ENCODE data around the gene LSP1.
A peak's percentile ranks its signal among the peaks of the same experiment; 100 is the strongest.

The LSP1 gene

DNA sequence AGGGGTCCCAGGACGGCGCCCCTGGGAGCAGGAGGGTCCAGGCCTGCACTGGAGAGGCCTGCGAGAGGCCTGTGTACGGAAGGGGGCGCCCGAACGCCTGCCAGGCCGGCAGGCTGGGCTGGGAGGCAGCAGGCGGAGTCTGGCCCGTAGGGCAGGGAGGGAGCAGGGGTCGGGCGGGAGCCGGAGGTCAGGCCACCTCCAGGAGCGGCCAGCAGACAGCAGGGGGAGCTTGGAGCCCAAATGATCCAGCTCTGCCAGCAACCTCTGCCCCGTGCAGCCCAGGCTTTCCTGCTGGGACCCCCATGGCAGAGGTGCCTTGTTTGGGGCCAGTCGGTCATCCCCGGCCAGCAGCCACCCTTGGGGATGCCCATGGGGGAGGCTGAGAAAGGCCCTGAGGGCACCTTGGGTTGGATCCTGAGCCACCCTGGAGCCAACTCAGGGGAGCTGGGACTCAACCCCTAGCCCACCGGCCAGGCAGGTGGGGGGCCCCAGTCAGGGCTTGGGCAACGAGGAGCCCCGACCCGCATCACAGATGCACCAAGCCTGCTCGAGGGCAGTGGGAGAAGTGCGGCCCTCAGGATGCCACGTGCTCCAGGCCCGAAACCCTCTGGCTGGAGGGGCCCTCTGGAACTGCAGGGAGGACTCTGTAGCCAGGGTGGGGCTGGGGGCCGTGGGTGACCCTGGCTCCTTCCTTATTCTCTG, 27.7 kb upstream of the LSP1 start:
- no peak for DNase-seq (ENCODE audit: low spot score)

DNA sequence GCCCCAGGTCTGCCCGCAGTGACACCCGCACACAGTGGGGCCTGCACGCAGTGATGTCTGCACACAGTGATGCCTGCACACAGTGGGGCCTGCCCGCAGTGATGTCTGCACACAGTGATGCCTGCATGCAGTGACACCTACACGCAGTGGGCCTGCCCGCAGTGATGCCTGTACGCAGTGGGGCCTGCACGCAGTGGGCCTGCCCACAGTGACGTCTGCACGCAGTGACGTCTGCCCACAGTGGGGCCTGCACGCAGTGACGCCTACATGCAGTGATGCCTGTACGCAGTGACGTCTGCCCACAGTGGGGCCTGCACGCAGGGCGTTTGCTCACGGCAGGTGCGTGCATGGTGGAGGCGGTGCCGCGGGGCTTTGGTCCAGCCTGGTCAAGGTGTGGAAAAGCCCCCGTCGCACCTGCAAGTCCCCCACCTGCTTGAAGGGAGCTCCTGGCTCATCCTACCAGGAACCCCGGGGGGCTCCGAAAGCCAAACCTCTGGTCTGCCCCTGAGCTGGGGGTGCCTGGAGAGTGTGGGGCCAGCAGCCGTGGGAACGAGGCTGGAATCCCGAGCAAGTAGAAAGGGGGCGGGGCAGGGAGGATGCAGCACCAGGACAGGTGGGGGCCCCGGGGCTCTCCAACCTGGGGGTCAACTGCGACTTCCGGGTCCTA, 27.0 kb upstream of the LSP1 start:
- DNase-seq (ENCODE audit: low spot score), result no peak

DNA sequence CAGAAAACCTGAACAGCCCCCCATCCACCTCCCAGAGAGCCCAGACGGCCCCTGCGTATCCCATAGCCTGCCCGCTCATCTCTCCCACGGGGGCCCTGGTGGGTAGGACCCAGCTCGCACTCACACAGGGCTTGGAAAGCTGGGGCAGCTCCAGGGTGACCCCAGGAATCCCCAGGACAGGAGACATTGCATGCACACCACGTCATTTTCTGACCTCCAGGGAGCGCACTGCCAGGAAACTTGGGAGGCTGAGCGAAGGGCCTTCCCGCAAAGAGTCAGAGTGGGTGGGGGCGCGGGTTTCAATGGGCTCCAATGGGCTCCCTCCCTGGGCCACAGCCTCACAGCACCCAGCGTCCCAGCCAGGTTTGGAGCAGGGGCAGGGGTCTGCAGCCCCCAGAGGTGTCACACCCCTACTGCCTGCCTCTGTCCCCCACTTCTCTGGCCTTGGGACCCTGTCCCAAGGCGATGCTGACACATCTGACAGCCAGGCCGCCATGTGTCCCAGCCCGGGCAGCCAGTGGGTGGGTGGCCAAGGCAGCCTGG, 26.3 kb upstream of the LSP1 start:
- no peak for DNase-seq (ENCODE audit: low spot score)

- peak; percentile 80 for DNase-seq (ENCODE audit: low spot score)
Observed at GRCh38 chr11:1827095-1827813, 25.6 kb upstream of the LSP1 start.

GRCh38 chr11:1827931-1828330, 25.0 kb upstream of the LSP1 start:
- DNase-seq (ENCODE audit: low spot score), result no peak

- DNase-seq (ENCODE audit: low spot score), result no peak
Observed at GRCh38 chr11:1828542-1828941, 24.3 kb upstream of the LSP1 start.

DNA sequence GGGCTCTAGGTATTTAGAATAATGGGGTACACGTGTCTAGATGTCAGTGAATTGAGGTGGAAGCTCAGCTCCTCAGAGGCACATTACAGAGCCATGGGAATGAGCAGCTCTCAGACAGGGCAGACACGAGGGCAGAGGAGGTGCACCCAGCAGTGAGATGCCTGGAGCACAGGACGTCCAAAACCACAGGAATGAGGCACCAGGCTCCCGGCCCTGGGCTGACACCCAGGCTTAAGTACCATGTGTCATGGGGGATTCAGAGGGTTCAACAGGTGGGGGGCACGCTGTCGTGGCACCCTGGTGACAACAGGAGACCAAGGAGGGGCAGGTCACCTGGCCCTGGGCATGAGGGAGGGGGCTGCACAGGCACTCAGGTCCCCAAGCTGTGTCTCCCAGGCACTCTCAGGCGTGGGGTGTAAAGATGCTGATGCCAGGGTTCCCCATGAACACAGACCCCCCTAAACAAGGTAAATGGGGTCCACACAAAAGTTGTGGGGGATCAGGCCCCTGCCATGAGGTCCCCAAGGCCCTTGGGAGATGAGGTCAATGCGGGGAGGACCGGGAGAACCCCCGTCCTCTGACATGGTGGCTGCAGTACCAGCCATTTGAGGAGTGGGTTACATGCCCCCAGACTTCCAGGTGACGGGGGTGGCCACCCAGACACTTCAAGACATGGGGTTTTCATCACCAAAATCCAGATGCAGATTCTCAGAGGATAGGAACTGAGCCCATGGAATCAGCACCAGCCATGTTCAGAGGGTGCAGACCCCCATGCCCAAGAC, 23.7 kb upstream of the LSP1 start:
- DNase-seq (ENCODE audit: low spot score), result no peak

- DNase-seq (ENCODE audit: low spot score), result no peak
Observed at GRCh38 chr11:1830004-1830321, 22.9 kb upstream of the LSP1 start.

DNA sequence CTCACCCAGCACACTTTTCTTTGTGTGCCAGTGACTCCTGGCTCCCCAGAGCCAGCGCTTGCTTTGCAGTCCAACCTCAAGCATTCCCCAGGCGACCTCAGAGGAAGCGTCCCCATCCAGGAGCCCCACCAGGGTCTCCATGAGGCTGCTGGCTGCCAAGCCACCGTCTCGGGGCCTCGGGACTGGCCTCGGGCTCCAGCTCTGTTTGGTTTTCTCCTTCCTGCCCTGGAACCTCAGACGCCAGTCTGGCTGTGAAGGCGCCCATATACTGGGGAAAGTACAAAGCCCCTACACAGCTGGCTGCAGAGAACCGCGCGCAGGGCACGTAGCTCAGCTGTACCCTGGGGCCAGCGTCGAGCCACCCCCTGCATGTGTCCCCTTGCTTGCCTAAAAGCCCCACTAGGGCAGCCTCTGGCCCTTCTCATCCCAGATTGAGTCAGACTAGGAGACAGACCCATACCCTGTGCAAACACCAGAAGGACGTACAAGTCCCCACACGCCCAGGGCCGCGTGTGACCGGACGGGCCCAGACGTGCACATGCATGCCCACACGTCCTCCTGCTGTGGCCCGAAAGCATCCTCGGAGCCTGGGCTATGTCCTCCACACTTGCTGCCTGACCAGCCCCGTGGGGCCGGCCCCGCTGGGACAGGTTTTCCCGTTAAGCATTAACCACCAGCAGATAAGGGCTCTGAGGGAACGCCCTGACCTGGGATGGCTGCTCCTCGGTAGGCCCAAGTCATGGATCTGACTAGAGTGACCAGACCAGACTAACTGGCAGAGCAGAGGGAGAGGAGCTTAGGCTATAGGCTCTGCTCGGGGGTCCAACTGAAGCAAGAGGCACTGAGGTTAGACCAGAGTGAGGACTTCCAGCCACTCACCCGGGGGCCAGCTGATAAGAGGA, 22.3 kb upstream of the LSP1 start:
- DNase-seq (ENCODE audit: low spot score), result no peak

- DNase-seq (ENCODE audit: low spot score), result no peak
Observed at GRCh38 chr11:1831338-1832210, 21.3 kb upstream of the LSP1 start.

DNA sequence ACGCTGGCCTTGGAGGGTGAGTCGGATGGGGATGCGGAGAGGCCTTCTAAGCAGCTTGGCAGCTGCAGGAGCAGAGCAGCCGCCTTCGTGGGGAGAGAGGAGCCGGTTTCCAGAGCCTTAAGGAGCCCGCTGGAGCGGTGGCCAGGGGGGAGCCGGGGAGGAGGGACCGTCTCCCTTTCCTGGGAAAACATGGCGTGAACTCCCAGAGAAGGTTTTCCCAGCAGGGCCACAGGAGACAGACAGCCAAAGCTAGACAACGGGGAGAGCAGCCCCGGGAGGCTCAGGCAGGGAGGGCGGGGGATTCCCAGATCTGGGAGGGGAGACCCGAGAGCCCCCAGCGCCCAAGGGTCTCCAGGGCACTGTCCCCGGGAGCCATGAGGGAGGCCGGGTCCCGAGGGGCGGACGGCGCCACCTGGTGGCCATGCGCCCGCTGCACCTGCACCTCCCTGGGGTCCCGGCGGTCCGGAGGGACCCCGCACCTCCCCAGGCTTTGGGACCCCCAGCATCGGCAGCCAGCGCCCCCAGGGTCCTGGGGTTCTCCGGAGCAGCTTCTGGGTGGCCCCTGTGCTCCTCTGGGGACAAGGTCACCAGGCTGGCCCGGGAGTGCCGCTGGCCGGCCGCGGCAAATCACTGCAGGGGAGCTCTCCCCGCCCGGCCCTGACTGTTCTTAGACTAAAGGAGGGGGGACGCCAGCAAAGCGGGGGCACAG, 20.5 kb upstream of the LSP1 start:
- peak; percentile 40 for DNase-seq (ENCODE audit: low spot score)

GRCh38 chr11:1832920-1833295, 20.0 kb upstream of the LSP1 start:
- no peak for DNase-seq (ENCODE audit: low spot score)

- no peak for DNase-seq (ENCODE audit: low spot score)
Observed at GRCh38 chr11:1834062-1834610, 18.7 kb upstream of the LSP1 start.

DNA sequence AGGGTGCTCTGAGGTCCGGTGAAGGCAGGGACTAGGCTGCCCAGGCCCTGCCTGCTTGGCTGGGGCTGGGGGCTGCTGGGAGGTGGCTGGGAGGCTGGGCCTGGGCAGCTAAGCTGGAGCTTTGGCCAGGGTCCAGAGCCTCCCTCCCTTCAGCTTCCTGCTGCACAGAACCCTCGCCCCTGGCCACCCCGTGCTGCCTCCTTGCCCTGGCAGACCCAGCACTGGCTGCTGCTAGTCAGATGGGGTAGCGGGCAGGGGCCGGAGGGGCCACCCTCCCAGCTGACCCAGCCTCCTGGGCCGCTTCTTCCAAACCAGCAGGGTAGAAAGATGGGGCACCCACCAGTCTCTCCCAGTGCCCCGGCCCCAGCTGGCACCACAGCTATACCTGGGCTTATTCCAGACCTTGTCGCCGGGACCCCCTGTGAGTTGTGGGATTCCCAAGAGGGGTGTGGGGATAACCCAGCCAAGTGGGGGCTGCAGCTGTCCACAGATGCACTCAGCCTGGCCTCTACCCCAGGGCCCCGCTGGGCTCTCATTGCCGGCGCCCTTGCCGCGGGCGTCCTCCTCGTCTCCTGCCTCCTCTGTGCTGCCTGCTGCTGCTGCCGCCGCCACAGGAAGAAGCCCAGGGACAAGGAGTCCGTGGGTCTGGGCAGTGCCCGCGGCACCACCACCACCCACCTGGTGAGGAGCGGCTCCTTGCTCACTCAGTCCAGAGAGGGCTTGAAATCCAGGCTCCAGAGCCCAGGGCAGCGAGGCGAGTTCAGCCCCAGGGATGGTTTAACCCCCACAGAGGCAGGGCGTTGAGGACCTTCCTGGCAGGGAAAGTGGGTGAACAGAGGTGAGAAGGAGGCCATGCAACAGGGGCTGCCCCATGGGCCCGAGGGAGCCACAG, 17.9 kb upstream of the LSP1 start, which contains the start of gene SYT8:
TSS of gene SYT8 (plus strand) at position 212 of the 892 bp plus-strand sequence. CDS start at position 328, 116 bp downstream.
- no peak for DNase-seq (ENCODE audit: low spot score)

GRCh38 chr11:1835671-1836010, 17.2 kb upstream of the LSP1 start:
- DNase-seq (ENCODE audit: low spot score), result no peak

GRCh38 chr11:1836011-1836945, 16.6 kb upstream of the LSP1 start:
- no peak for DNase-seq (ENCODE audit: low spot score)

Measured in Ammon's horn (tissue), 1 donor.